Activated T-helper 17 cell treated with anti-CD3 and anti-CD28 coated beads, Interleukin-2, amount 50 U/mL, for 72 hours (primary cell): ENCODE measurements around the gene CLTB. TPM values are rescaled to one million over a fixed set of nuclear protein-coding genes. Genes with fewer than 3 reads are reported as not detected.
"Not testable (repeated sequence)": the region's sequence is repeated elsewhere in the genome, so short reads cannot be mapped to it uniquely, and the experiment has no call there.

Experiments used
- ATAC-seq: fragments of 150-1000 bp; cut with Tn5 transposase; replicated peaks from 2 replicates; pipeline ENCODE4 v1.10.0; 2021; ENCODE audit warnings: mild to moderate bottlenecking, moderate library complexity
- H3K27ac Mint-ChIP-seq: one replicate; pipeline ENCODE4 v1.8.0; 2022; ENCODE audit warnings: mixed read lengths
- H3K27me3 Mint-ChIP-seq: one replicate; pipeline ENCODE4 v1.8.0; 2022; ENCODE audit warnings: mixed read lengths
- H3K36me3 Mint-ChIP-seq: one replicate; pipeline ENCODE4 v1.8.0; 2022; ENCODE audit warnings: low read depth, mild to moderate bottlenecking, mixed read lengths
- H3K4me1 Mint-ChIP-seq: one replicate; pipeline ENCODE4 v1.8.0; 2022; ENCODE audit warnings: mixed read lengths
- H3K4me3 Mint-ChIP-seq: one replicate; pipeline ENCODE4 v1.8.0; 2022; ENCODE audit warnings: mild to moderate bottlenecking, mixed read lengths
- H3K9me3 Mint-ChIP-seq: one replicate; pipeline ENCODE4 v1.8.0; 2022; ENCODE audit warnings: mixed read lengths
- total RNA-seq, 2 donors: library from RNA; stranded (reverse); gene quantifications; one replicate each; pipeline ENCODE4 v1.2.3, GENCODE V29; 2022

CLTB gene
- total RNA-seq, 2 donors from 2014 or later = 22.9 to 56.9 TPM

DNA sequence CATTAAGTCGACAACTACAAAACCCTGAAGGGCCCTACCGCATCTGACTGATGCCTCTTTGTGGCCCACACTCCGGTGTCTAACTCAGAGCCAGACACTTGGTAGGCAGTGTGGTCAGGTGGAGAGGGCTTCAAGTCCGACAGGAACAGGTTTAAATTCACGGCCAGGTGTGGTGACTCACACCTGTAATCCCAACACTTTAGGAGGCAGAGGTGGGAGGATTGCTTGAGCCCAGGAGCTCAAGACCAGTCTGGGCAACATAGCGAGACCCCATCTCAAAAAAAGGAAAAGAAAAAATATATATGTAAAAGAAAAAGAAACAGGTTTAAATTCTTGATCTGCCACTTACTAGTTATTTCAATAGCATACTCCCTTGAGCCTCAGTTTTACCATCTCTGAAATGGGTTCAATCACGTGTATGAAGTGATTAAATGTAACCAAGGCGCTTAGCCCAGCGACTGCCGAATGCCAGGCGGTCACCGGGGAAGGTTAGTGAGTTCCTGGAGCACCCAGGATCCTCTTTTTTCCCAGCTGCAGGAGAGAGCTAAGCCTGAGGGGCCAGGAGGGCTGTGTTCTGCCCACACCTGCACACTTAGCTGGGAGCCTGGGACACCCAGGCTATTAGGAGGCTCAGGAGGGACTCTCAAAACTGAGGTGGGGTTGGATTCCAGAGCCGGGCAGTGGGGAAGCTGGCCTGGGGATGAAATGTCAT, 943 bp downstream of the CLTB start:
- H3K36me3 Mint-ChIP-seq = peaks cover 11% of the 10 kb centered on the region
- H3K4me3 Mint-ChIP-seq = peak overlapping the region; percentile 86
- peaks cover 26% of the 10 kb centered on the region for H3K4me1 Mint-ChIP-seq
- no peaks in the 10 kb centered on the region for H3K27me3 Mint-ChIP-seq
- peak overlapping the region; percentile 68 for H3K27ac Mint-ChIP-seq
- no peak for ATAC-seq
- no peaks in the 10 kb centered on the region for H3K9me3 Mint-ChIP-seq

- Mint-ChIP-seq H3K36me3 (peaks cover 18% of the 10 kb centered on the region), H3K4me1 (peaks cover 26% of the 10 kb centered on the region), H3K27me3 (no peaks in the 10 kb centered on the region), H3K9me3 (no peaks in the 10 kb centered on the region), H3K27ac (peak overlapping the region; percentile 68), H3K4me3 (peak overlapping the region; percentile 86)
- ATAC-seq = no peak
These were observed 1.6 kb downstream of the CLTB start for GRCh38 chr5:176414704-176415103.

GRCh38 chr5:176413709-176414191, 2.6 kb downstream of the CLTB start:
- ATAC-seq = no peak
- no peaks in the 10 kb centered on the region for H3K27me3 Mint-ChIP-seq
- H3K4me3 Mint-ChIP-seq = peak overlapping the region; percentile 86
- H3K9me3 Mint-ChIP-seq = no peaks in the 10 kb centered on the region
- H3K27ac Mint-ChIP-seq = peak overlapping the region; percentile 68
- H3K4me1 Mint-ChIP-seq = peaks cover 26% of the 10 kb centered on the region
- H3K36me3 Mint-ChIP-seq = peaks cover 27% of the 10 kb centered on the region

DNA sequence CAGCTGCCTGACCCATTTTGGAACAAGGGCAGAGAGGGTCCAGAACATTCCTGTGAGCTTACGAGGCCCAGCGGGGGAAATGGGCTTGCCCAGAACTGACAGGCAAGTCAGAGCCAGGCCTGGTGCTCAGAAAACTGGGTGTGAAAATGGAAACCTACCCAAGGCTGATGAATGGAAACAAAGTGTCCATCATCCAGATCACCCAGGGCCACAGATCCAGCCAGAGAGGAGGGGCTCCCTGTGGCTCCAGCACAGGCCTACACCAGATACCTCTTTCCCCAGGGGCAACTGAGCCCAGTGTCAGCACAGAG, 3.1 kb downstream of the CLTB start:
- Mint-ChIP-seq H3K27me3 (no peaks in the 10 kb centered on the region), H3K4me1 (peaks cover 26% of the 10 kb centered on the region), H3K4me3 (no peak overlapping the region), H3K27ac (no peak overlapping the region), H3K9me3 (no peaks in the 10 kb centered on the region), H3K36me3 (peaks cover 33% of the 10 kb centered on the region)
- no peak for ATAC-seq

DNA sequence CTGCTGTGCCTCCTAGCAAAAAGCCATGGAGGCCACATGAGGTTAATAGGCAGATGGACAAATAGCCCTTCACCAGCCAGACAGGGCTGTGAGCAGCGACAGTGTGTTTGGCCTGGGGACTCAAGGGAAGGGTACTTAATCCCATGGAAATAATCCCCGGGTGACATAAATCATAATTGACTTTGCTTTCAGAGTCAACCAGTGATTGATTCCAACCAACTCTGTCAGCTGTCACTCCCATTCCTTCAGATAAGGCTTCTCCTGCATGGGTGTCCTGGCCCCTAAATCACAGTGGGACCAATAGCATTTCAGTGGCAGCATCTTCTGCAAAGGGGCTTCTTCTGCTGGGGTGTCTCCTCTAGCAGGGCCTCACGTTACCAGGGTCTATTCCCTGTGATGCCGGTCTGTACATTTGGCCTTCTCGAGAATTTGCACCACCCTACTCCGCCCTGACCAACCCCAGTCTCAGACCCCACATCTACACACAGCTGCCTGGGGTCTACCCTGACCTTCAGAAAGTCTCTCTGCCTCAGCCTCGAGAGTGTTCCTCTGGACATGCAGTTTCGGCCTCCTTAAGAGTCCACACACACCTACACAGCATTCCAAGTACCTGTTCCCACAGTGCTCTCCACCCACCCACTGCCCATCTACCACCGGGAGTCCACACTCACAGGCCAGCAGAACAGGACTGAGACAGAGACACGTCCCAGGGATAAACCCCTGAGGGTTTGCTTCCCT, 3.7 kb downstream of the CLTB start:
- peak overlapping the region; percentile 44 for H3K27ac Mint-ChIP-seq
- no peaks in the 10 kb centered on the region for H3K27me3 Mint-ChIP-seq
- H3K4me1 Mint-ChIP-seq = peaks cover 26% of the 10 kb centered on the region
- ATAC-seq = no peak
- no peak overlapping the region for H3K4me3 Mint-ChIP-seq
- peaks cover 38% of the 10 kb centered on the region for H3K36me3 Mint-ChIP-seq
- no peaks in the 10 kb centered on the region for H3K9me3 Mint-ChIP-seq

DNA sequence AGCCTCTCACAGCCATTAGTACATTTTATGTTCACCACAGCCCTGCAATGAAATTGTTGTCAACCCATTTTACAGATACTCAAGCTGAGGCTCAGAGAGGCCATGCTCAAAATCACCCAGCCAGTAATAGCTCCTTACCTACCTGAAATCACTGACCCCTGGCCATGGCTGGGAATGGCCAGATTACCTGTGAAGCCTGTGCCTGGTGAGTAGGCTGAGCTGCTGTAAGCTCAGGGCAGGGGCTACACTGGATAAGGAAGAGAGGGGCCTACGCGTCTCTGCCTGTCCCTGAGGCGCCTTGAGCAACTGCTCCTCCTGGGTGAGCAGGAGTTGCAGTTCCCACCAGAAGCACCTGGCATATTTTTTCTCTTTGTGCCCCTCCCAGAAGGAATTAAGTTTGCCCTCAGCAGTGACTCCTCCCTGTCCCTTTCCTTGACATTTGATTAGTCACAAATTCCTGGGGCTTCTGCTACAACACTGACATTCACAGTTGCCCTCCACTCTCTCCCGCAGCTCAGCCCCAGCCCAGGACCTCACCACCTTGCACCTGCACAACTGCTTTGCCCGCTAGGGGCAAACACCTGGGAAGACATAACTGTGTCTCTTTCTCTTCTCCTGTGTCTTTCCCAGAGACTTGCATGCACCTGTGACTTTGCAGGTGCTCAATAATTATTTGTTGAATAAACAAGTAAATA, 5.7 kb downstream of the CLTB start:
- Mint-ChIP-seq H3K27me3 (no peaks in the 10 kb centered on the region), H3K4me3 (no peak overlapping the region), H3K9me3 (no peaks in the 10 kb centered on the region), H3K27ac (peak overlapping the region; percentile 44), H3K36me3 (peaks cover 43% of the 10 kb centered on the region), H3K4me1 (peaks cover 18% of the 10 kb centered on the region)
- ATAC-seq = no peak

- Mint-ChIP-seq H3K36me3 (peaks cover 47% of the 10 kb centered on the region), H3K27me3 (no peaks in the 10 kb centered on the region), H3K9me3 (no peaks in the 10 kb centered on the region), H3K4me3 (no peak overlapping the region), H3K4me1 (peaks cover 13% of the 10 kb centered on the region), H3K27ac (no peak overlapping the region)
- ATAC-seq = no peak
These were observed 6.6 kb downstream of the CLTB start for GRCh38 chr5:176409765-176410164.

- ATAC-seq = no peak
- Mint-ChIP-seq H3K9me3 (no peaks in the 10 kb centered on the region), H3K4me3 (no peak overlapping the region), H3K27ac (no peak overlapping the region), H3K27me3 (no peaks in the 10 kb centered on the region), H3K36me3 (peaks cover 47% of the 10 kb centered on the region), H3K4me1 (peaks cover 10% of the 10 kb centered on the region)
These were observed 7.7 kb downstream of the CLTB start for GRCh38 chr5:176408590-176408989.

GRCh38 chr5:176408252-176408573, 8.1 kb downstream of the CLTB start:
- Mint-ChIP-seq H3K27ac (peak overlapping the region; percentile 50), H3K36me3 (peaks cover 47% of the 10 kb centered on the region)
- not testable (repeated sequence) for H3K27me3 Mint-ChIP-seq, H3K4me1 Mint-ChIP-seq, H3K4me3 Mint-ChIP-seq, ATAC-seq, H3K9me3 Mint-ChIP-seq

- Mint-ChIP-seq H3K9me3 (no peaks in the 10 kb centered on the region), H3K36me3 (peaks cover 47% of the 10 kb centered on the region), H3K27me3 (no peaks in the 10 kb centered on the region), H3K27ac (peak overlapping the region; percentile 50), H3K4me1 (peaks cover 10% of the 10 kb centered on the region), H3K4me3 (no peak overlapping the region)
- ATAC-seq = no peak
These were observed 8.7 kb downstream of the CLTB start for GRCh38 chr5:176407456-176408251.

DNA sequence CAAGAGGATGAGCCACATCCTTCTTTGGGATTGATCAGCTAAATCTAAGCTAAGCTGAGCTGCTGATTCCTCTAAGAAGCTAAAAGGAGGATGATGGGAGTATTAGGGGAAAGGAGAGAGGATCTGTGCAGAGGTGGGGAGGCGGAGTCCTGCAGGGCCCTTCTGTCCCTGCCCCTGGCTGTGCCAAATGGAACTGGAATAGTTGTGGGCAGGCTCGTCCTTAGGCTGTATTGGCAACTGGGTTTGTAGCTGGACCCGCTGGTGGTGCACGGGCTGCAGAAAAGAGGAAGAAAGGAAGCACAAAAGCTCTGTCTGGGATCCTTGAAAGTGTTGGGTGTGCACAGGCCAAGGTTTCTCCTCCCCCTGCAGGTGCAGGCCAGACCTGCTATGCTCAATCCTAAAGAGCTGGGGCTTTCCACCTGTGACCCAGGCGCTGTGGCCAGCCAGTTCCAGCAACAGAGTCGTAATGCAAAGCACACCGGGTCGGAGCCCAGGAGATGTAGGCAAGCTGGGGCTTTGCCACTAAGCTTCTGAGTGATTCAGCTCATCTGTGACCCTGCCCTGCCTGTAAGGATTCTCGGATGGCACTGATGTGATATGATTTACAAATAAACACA, 9.8 kb downstream of the CLTB start:
- Mint-ChIP-seq H3K36me3 (peaks cover 51% of the 10 kb centered on the region), H3K27ac (no peak overlapping the region), H3K9me3 (no peaks in the 10 kb centered on the region), H3K27me3 (no peaks in the 10 kb centered on the region), H3K4me1 (peaks cover 7% of the 10 kb centered on the region), H3K4me3 (no peak overlapping the region)
- no peak for ATAC-seq

DNA sequence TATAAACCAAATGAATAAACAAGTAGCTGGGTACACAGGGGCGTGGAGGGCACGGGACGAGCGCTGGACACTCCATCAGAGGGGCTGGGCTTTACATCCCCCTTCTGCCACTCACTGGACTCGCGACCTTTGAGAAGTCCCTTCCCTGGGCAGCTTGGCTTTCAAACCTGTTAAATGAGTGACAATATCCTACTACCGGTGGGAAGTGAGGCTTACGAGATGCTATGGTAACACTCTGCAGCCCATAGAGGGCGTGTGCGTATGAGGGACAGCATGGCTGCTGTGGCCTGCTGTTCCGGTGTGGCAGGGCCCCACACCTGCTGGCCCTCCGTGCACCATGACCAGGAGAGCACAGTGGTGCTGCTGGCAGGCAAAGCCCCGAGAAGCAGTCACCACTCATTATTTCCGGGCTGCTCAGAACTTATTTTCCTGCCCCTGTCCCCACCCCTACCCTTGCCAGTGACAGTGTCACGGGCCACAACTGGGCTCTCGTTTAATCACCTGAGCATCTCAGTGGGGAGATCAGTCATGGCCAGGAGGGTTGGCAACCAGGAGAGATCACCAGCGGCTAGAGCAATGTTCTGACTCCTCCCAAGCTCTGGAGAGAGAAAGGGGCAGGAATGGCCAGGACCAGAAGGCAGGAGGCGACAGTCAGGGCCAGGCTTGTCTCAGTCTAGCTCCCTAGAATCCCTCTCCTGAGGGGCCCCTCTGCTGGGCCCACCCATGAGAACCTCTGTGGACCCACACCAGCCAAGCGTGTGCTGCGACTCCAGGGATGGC, 10.5 kb downstream of the CLTB start:
- H3K9me3 Mint-ChIP-seq = no peaks in the 10 kb centered on the region
- ATAC-seq = no peak
- H3K27me3 Mint-ChIP-seq = no peaks in the 10 kb centered on the region
- H3K4me1 Mint-ChIP-seq = peaks cover under 1% of the 10 kb centered on the region
- no peak overlapping the region for H3K27ac Mint-ChIP-seq
- no peak overlapping the region for H3K4me3 Mint-ChIP-seq
- peaks cover 45% of the 10 kb centered on the region for H3K36me3 Mint-ChIP-seq

GRCh38 chr5:176401281-176402205, 14.8 kb downstream of the CLTB start:
- Mint-ChIP-seq H3K4me3 (no peak overlapping the region), H3K4me1 (no peaks in the 10 kb centered on the region), H3K27ac (no peak overlapping the region), H3K27me3 (no peaks in the 10 kb centered on the region), H3K9me3 (no peaks in the 10 kb centered on the region), H3K36me3 (peaks cover 9% of the 10 kb centered on the region)
- ATAC-seq = no peak
